A673 (cell line): ENCODE measurements around the gene GLMN.

Experiments
- EZH2 ChIP-seq: fragments of 200-600 bp; sonication (generic); IDR thresholded peaks from 2 replicates; pipeline ENCODE4 v1.6.1; 2017; ENCODE audit warnings: borderline replicate concordance, low read depth, mild to moderate bottlenecking, mixed read lengths, antibody characterized with exemption, low read length; ENCODE audit not compliant: poor library complexity, severe bottlenecking
- TF ChIP-seq, protein P1 (sequence below): fragments of 300-800, 200-600 bp; sonication (generic); conservative IDR thresholded peaks from 2 replicates; pipeline ENCODE4 v1.5.1; 2017; ENCODE audit warnings: low read depth, mild to moderate bottlenecking, antibody characterized with exemption, low read length, moderate library complexity, mixed read lengths

DNA sequence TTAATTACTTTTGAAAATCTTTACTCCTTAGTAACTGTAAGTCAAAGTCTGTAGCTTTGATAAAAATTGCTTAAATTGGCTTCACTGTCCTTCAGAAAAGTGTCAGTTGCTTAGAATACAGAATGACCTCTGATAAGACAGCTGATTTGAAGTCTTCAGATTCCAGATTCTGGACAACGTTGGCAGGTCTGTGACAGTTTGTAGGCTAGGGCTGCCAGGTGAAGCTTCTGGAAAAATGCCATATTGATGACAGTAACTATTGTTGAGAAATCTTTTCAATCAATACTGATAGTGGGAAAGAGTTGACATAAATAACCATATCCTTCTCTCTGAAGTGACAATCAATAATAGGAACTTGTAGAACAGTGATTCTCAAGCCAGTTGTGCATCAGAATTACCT is 41.4 kb upstream of the GLMN start:
- TF ChIP-seq, protein P1, sequence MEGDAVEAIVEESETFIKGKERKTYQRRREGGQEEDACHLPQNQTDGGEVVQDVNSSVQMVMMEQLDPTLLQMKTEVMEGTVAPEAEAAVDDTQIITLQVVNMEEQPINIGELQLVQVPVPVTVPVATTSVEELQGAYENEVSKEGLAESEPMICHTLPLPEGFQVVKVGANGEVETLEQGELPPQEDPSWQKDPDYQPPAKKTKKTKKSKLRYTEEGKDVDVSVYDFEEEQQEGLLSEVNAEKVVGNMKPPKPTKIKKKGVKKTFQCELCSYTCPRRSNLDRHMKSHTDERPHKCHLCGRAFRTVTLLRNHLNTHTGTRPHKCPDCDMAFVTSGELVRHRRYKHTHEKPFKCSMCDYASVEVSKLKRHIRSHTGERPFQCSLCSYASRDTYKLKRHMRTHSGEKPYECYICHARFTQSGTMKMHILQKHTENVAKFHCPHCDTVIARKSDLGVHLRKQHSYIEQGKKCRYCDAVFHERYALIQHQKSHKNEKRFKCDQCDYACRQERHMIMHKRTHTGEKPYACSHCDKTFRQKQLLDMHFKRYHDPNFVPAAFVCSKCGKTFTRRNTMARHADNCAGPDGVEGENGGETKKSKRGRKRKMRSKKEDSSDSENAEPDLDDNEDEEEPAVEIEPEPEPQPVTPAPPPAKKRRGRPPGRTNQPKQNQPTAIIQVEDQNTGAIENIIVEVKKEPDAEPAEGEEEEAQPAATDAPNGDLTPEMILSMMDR: no peak
- TF ChIP-seq EZH2: no peak
